ENCODE measurements around the gene PSMG4.

PSMG4 gene

GRCh38 chr6:3258720-3259490 lies at the start of gene PSMG4:
PSMG4 (plus strand) TSS chr6:3258947; CDS start chr6:3259023, 76 bp downstream.
- DNase-seq (ENCODE audit: low read depth in 3 of 3) = peak; percentile 86 to 99 (median 93)

- DNase-seq (ENCODE audit: low read depth in 3 of 3) = peak in 2 of 3 donors; percentile 48 to 52
Measured at GRCh38 chr6:3209114-3210023, 49.4 kb upstream of the PSMG4 start.

GRCh38 chr6:3210024-3210610 lies 48.6 kb upstream of the PSMG4 start:
- no peak for DNase-seq (ENCODE audit: low read depth in 3 of 3)

GRCh38 chr6:3211681-3212080 lies 47.1 kb upstream of the PSMG4 start:
- no peak for DNase-seq (ENCODE audit: low read depth in 3 of 3)

- DNase-seq (ENCODE audit: low read depth in 3 of 3) = no peak
Measured at GRCh38 chr6:3212261-3212660, 46.5 kb upstream of the PSMG4 start.

- DNase-seq (ENCODE audit: low read depth in 3 of 3) = no peak
Measured at GRCh38 chr6:3213334-3213695, 45.4 kb upstream of the PSMG4 start.

- DNase-seq (ENCODE audit: low read depth in 3 of 3) = no peak
Measured at GRCh38 chr6:3214898-3215297, 43.8 kb upstream of the PSMG4 start.

GRCh38 chr6:3217286-3217685 lies 41.5 kb upstream of the PSMG4 start:
- no peak for DNase-seq (ENCODE audit: low read depth in 3 of 3)

GRCh38 chr6:3218266-3218665 lies 40.5 kb upstream of the PSMG4 start:
- no peak for DNase-seq (ENCODE audit: low read depth in 3 of 3)

GRCh38 chr6:3220366-3220765 lies 38.4 kb upstream of the PSMG4 start:
- no peak for DNase-seq (ENCODE audit: low read depth in 3 of 3)

GRCh38 chr6:3221578-3221977 lies 37.2 kb upstream of the PSMG4 start:
- no peak for DNase-seq (ENCODE audit: low read depth in 3 of 3)

- no peak for DNase-seq (ENCODE audit: low read depth in 3 of 3)
Measured at GRCh38 chr6:3222506-3223038, 36.2 kb upstream of the PSMG4 start.

GRCh38 chr6:3226042-3226441 lies 32.7 kb upstream of the PSMG4 start:
- no peak for DNase-seq (ENCODE audit: low read depth in 3 of 3)

- DNase-seq (ENCODE audit: low read depth in 3 of 3) = no peak
Measured at GRCh38 chr6:3226481-3227362, 32.0 kb upstream of the PSMG4 start.

- DNase-seq (ENCODE audit: low read depth in 3 of 3) = no peak
Measured at GRCh38 chr6:3227363-3228045, 31.2 kb upstream of the PSMG4 start, which contains the start of gene TUBB2B. TUBB2B (minus strand) TSS chr6:3227653; CDS start chr6:3227543, 110 bp downstream.

GRCh38 chr6:3228046-3228671 lies 30.6 kb upstream of the PSMG4 start:
- no peak for DNase-seq (ENCODE audit: low read depth in 3 of 3)

GRCh38 chr6:3228771-3229565 lies 29.8 kb upstream of the PSMG4 start:
- DNase-seq (ENCODE audit: low read depth in 3 of 3) = no peak

GRCh38 chr6:3229566-3230178 lies 29.1 kb upstream of the PSMG4 start:
- DNase-seq (ENCODE audit: low read depth in 3 of 3) = no peak

Measured in stimulated activated CD4-positive, alpha-beta T cell treated with anti-CD3 and anti-CD28 coated beads, TNF-alpha, amount 100 ng/mL, for 48 hours (primary cell).